HG03575 (cell line): ENCODE data around the gene ROBO1.

ENCODE experiments used
- ATAC-seq: cut with Tn5 transposase; IDR thresholded peaks from one replicate; pipeline ENCODE4 v1.9.1; 2021; ENCODE audit not compliant: unreplicated experiment, insufficient number of reproducible peaks, low FRiP score; ENCODE audit errors: extremely low read depth

Gene ROBO1

DNA sequence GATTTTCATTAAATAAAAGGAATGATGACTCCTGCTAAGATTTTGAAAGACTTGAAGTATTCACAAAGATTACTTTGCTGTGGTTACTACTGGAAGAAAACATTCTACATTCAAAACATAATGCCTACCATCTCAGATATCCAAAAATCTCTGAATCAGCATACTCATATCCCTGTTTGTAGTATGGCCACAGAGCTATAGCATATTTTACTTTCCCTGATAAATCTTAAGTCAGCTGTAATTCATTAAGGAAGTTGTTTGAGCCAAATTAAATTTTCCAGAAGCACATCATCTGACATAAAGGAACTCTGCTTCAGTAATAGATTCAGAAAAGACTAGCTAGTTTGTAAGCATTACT, 942.0 kb downstream of the ROBO1 start:
- ATAC-seq, result no peak

DNA sequence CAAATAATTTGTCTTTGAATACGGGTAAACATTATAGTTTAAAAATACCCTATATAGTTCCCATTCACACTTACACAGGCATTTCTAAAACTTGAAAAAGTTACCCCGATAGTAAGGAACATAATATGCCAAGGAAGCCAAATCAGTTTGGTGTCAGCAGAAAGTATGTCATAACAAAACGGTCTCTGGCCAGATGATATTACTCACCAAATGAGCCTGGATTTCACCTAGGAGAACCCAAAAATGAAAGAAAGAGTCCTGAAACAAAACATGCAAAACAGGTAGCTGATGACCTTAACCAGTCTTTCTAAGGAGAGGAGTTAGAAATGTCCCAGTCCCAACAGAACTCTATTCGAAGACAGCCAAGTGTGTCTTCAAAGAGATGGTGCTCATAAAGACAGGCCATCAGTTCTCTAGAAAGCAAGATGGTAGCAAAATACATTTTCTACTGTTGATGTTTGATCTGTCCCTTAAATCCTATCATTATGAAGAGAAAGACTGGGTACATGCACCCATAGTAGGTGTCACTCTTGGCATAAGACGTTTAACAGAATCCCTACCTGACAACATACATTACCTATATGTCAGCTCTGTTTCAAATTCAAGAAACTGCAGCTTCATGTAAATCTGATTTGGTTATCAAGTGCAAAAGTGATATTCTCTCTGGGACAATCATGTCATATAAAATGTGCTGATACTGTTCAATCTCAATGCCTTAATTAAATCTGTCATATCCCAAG, 942.5 kb downstream of the ROBO1 start:
- no peak for ATAC-seq

DNA sequence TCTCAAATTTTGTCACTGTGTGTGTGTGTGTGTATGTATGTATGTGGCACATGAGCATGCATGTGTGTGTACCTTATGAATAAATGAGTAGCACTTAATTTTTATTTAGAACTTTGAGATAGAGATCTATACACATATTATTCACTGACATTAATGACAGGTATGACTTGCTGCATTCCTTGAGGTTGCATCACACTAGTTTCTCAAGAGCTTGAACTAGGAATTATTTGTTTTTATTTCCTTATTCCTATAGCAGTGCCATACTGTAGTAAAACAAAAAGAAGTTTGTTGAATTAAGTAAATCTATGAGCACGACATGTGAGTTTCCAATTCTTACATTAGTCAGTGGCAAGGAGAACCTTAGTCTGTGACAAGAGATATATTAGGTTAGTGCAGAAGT, 943.9 kb downstream of the ROBO1 start:
- no peak for ATAC-seq

- no peak for ATAC-seq
Measured at GRCh38 chr3:78823434-78823833, 944.4 kb downstream of the ROBO1 start.

DNA sequence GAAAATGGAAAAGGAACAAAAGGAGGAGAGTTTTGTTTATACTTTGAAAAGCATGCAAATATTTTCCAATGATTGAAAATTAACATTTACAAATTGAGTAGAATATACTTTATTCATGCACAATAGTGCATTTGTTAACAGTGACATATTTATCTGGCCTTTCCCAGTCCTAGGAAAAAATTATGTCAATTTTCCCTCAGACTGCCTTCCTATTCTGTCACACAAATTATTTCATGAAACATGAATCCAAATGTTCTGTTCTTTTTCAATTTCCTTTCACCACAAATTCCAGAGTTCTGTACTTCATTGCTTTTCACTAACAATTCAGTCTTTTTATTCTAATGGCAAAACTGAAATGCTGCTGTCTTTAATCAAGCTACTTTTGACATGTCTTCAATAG, 945.1 kb downstream of the ROBO1 start:
- no peak for ATAC-seq

- no peak for ATAC-seq
Measured at GRCh38 chr3:78820542-78820941, 947.3 kb downstream of the ROBO1 start.

- ATAC-seq, result no peak
Measured at GRCh38 chr3:78818161-78818985, 949.4 kb downstream of the ROBO1 start.

- ATAC-seq, result no peak
Measured at GRCh38 chr3:78814893-78815562, 952.8 kb downstream of the ROBO1 start.

DNA sequence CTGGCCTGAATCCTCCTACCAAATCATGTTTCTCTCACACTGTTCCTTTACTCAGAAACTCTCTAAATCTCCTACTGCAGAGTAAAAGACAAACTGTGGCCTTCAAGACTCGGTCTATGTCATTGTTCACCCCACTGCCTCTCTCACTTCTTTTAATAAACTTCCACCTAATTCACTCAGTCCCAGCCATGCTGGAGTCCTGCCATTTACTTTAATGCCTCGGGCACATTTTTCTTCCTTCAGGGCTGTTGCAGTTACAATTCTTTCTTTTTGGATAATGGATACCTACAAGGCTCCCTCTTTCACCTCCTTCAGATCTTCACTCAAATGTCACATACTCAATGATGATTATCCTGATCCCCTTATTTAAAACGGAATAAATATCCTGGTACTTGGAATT, 955.6 kb downstream of the ROBO1 start:
- ATAC-seq, result no peak

DNA sequence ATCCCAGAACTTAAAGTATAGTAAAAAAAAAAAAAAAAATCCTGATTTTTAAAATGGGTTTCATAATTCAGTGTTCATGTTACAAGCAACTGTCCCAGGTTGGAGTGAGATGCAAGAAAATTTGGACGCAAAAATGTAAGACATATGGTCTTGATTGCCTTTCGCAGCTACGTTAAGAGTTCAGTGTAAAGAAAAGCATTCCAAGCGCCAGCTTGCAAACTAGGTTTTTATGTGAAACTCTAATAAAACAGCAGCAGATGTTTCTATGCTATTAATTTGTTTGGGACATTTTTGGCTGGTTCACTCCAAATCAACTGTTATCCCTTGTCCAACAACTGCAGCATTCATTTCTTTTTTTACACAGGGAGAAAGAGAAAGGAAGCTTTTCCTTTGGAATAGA, 957.8 kb downstream of the ROBO1 start:
- ATAC-seq, result no peak

- ATAC-seq, result no peak
Measured at GRCh38 chr3:78804251-78805037, 963.4 kb downstream of the ROBO1 start.

GRCh38 chr3:78802562-78802930, 965.3 kb downstream of the ROBO1 start:
- no peak for ATAC-seq

DNA sequence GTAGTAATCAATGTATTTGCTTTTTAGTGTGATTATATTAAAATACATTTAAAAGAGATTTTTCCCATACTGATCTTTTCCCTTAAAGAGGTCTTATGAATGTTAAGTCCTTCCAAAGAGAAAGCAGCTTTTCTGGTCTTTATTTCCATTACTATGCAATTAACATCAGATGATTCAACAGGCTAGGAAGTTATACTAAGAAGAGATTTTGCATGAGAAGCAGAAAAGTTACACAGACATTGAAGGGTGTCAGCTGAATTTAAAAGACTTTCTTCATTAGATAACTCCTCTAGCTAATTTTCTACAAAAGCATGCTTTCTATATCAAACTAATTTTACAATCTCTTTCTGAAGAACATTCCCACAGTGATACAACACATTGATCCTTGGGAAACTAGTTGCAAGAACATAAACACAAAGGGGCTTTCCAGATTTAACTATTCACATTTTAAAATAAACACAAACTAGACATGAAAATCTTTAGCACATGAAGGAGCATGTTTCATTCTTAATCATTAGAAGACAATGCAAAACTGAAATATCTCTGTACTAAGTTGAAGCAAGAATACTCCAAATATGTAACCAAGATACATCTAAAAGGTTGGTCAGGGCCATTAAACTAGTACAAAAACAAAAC, 965.8 kb downstream of the ROBO1 start:
- no peak for ATAC-seq

- no peak for ATAC-seq
Measured at GRCh38 chr3:78799681-78800080, 968.1 kb downstream of the ROBO1 start.

GRCh38 chr3:78798266-78798832, 969.4 kb downstream of the ROBO1 start:
- ATAC-seq, result no peak

- no peak for ATAC-seq
Measured at GRCh38 chr3:78794431-78794830, 973.4 kb downstream of the ROBO1 start.

- ATAC-seq, result no peak
Measured at GRCh38 chr3:78792733-78793132, 975.1 kb downstream of the ROBO1 start.

- no peak for ATAC-seq
Measured at GRCh38 chr3:78792212-78792611, 975.6 kb downstream of the ROBO1 start.

GRCh38 chr3:78791753-78792152, 976.0 kb downstream of the ROBO1 start:
- ATAC-seq, result no peak
